Heart left ventricle (tissue), 16 donors: ENCODE data around the gene FLVCR2. TPM values are rescaled to one million over a fixed set of nuclear protein-coding genes. Genes with fewer than 3 reads are reported as not detected.
A peak's percentile ranks its signal among the peaks of the same experiment; 100 is the strongest.

Experiments
- ATAC-seq, 4 donors: fragments of 200-7000 bp; cut with Tn5 transposase; one replicate each; pipeline ENCODE4 v1.9.1; 2020 to 2022; ENCODE audit warnings: moderate library complexity in 4 of 4, mild to moderate bottlenecking in 3 of 4, moderate number of reproducible peaks in 1 of 4
- DNase-seq, 5 donors: peaks; one replicate each; pipeline ENCODE4 v3.0.0-alpha.2; 2020
- H3K27ac ChIP-seq, 12 donors: fragments of 200-600 bp; sonication (generic) in 4 of 12; one replicate each; pipeline versions ENCODE4 v1.5.0 to v1.8.0; 2016 to 2022; ENCODE audit warnings: mild to moderate bottlenecking in 2 of 12
- H3K27me3 ChIP-seq, 9 donors: fragments of 200-600 bp; sonication (generic) in 2 of 9; one replicate each; pipeline versions ENCODE4 v1.5.1 to v1.8.0; 2016 to 2022; ENCODE audit warnings: mild to moderate bottlenecking in 3 of 9
- H3K36me3 ChIP-seq, 9 donors: fragments of 200-600 bp; sonication (generic) in 2 of 9; one replicate each; pipeline versions ENCODE4 v1.5.0 to v1.8.0; 2018 to 2022; ENCODE audit warnings: mild to moderate bottlenecking in 2 of 9
- H3K4me1 ChIP-seq, 12 donors: fragments of 200-600 bp; sonication (generic) in 4 of 12; one replicate each; pipeline versions ENCODE4 v1.5.0 to v1.8.0; 2016 to 2022; ENCODE audit warnings: mild to moderate bottlenecking in 3 of 12
- H3K4me3 ChIP-seq, 12 donors: fragments of 200-600 bp; sonication (generic) in 4 of 12; one replicate each; pipeline versions ENCODE4 v1.5.0 to v1.8.0; 2017 to 2022; ENCODE audit warnings: mild to moderate bottlenecking in 9 of 12, moderate library complexity in 4 of 12
- H3K9me3 ChIP-seq, 12 donors: fragments of 200-600 bp; sonication (generic) in 4 of 12; one replicate each; pipeline versions ENCODE4 v1.5.0 to v1.8.0; 2016 to 2022; ENCODE audit warnings: mild to moderate bottlenecking in 1 of 12
- CTCF ChIP-seq, 12 donors: fragments of 200-600 bp; sonication (generic) in 4 of 12; IDR thresholded peaks; one replicate each; pipeline versions ENCODE4 v1.5.0 to v1.8.0; 2018 to 2022; ENCODE audit warnings: antibody characterized with exemption in 12 of 12, mild to moderate bottlenecking in 5 of 12
- POLR2A ChIP-seq, 2 donors: fragments of 450-650 bp; IDR thresholded peaks; one replicate each; pipeline ENCODE4 v1.6.1; 2017; ENCODE audit warnings: antibody characterized with exemption in 2 of 2, mild to moderate bottlenecking in 2 of 2, moderate library complexity in 2 of 2
- WGBS, 4 donors: extraction: QIAGEN DNeasy Blood & Tissue Kit in 2 of 4; methylation state at CpG; one replicate each; pipeline versions ENCODE4 v1.1.5 to v1.1.7; 2013 to 2018; 5-methylcytosine and 5-hydroxymethylcytosine counted together
- intact Hi-C, 10 donors: fragments of 100-400 bp; cut with DNase I; formaldehyde crosslinking; loops; one replicate each; pipeline versions ENCODE4 v1.11.1 to v1.14.2; 2022
- polyA plus RNA-seq, 2 donors: library from polyadenylated mRNA; stranded (reverse); fragments of 200-250 nt; gene quantifications; one replicate each; pipeline ENCODE4 v1.2.3, GENCODE V29; 2013
- total RNA-seq, 9 donors: library from RNA; depleted of rRNA in 2 of 9; stranded (reverse); fragments of >200 nt in 2 of 9; fragmentation: NEBNext Ultra II Directional in 3 of 9; extraction: Animal tissue kit (Norgen Biotek cat#: 25700) in 3 of 9; gene quantifications; one replicate each; pipeline versions ENCODE4 v1.1.0 to v1.2.4, GENCODE V29; 2016 to 2023
- donor health status: ischemic (EF 13 %, LVEDD 7.1; RV severe dilation, severe dysfunction).
- donor health status: healthy with polysubstance abuse.
- donor health status: DM: no; HTN: yes; CAD: no.
- donor health status: DM: no; HTN: no; CAD: no.
- donor health status: ischemic (EF 25% LVEDD 6.9; RV normal size, moderate dysfunction).
- donor health status: ischemic (EF 25% LVEDD 5.7; RV mildly dilated, moderate dysfunction).
- donor health status: healthy.
- donor health status: DM: yes; HTN: yes; CAD: no.
- donor health status: ischemic (EF 35%, LVEDD 5.7; RV mildly dilated, moderate dysfunction).
- donor health status: nonischemic (EF 11% LVEDD 7.7; RV severe dilation, severe dysfunction).
- donor health status: DM: yes; HTN: yes; CAD: no.
- donor health status: PGD.
- donor health status: ischemic (EF 29% LVEDD 5.4; RV normal size, mild dysfunction).
- donor health status: nonischemic (EF 23%, LVEDD 6.1; RV moderate dilation, normal function).

The FLVCR2 gene
- total and polyA plus RNA-seq, 11 donors, result 0.50 to 11.7 (median 1.6) TPM

- no peak overlapping the region for H3K4me3 ChIP-seq
- 56 to 76% (median 66%) methylated on average over 5 to 7 of the region's 7 CpGs for WGBS, 4 donors
- intact Hi-C loops, result no loop called here
- TF ChIP-seq CTCF (IDR thresholded peaks at IDR 0.05) (no peak), POLR2A (IDR thresholded peaks at IDR 0.05) (no peak)
- peaks cover 0 to 13% (median 0%) of the 10 kb centered on the region in 12 donors for H3K4me1 ChIP-seq
- ATAC-seq (no peak), DNase-seq (no peak)
- H3K36me3 ChIP-seq, result peaks cover 0 to 8% (median 0%) of the 10 kb centered on the region in 9 donors
- H3K9me3 ChIP-seq, result no peaks in the 10 kb centered on the region
- peak overlapping the region in 1 of 12 donors; percentile 30 for H3K27ac ChIP-seq
- H3K27me3 ChIP-seq, result peaks cover 0 to 10% (median 0%) of the 10 kb centered on the region in 9 donors
These were observed 29.9 kb upstream of the FLVCR2 start for GRCh38 chr14:75548544-75548943.

DNA sequence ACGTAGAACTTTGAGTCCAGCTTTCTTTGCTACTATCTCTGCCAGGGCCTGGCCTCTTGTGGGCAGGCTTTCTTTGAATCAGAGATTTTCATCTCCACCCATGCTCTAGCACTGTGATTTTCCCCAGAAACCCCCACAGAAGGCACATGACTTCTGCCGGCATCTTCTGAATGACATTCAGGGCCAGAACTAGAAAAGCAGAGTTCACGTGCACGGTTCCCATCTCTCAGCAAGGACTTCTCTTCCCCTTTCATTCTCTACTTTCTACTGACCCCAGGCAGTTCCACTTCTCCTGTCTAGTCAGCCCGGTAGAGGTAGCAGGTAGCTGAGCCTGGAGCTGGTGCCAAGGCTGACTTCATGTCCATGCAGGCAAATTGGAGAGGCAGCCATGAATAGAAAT lies 29.3 kb upstream of the FLVCR2 start:
- no peaks in the 10 kb centered on the region for H3K9me3 ChIP-seq
- 77 to 92% (median 87%) methylated on average over 5 of the region's 5 CpGs for WGBS, 4 donors
- peak overlapping the region in 1 of 12 donors; percentile 30 for H3K27ac ChIP-seq
- no peak overlapping the region for H3K4me3 ChIP-seq
- DNase-seq (no peak), ATAC-seq (no peak)
- no peak for TF ChIP-seq CTCF (IDR thresholded peaks at IDR 0.05)
- H3K4me1 ChIP-seq, result peaks cover 0 to 7% (median 0%) of the 10 kb centered on the region in 12 donors
- peaks cover 0 to 10% (median 0%) of the 10 kb centered on the region in 9 donors for H3K27me3 ChIP-seq
- intact Hi-C loops, result no loop called here
- H3K36me3 ChIP-seq, result peaks cover 0 to 8% (median 0%) of the 10 kb centered on the region in 9 donors

DNA sequence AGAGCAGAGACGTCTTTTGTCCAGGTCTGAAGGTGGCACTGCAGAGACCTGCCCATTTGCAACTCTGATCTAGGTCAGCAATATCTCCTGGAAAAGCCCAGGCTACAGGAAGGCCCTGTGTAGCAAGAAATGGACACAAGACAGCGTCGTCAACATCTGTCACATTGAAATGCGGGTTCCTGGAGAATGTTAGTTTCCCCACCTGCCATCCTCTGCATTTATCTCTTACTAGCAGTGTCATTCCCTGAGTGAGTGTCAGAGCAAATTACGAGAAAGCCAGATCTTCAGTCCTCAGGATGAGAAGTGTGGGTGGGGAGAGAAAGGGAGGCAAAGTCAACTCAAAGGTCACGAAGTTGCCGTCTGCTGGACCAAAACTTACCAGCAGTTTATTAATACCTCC lies 27.4 kb upstream of the FLVCR2 start:
- ATAC-seq (no peak), DNase-seq (no peak)
- no peak for TF ChIP-seq POLR2A (IDR thresholded peaks at IDR 0.05)
- no peak for TF ChIP-seq CTCF (IDR thresholded peaks at IDR 0.05)
- H3K27me3 ChIP-seq, result peaks cover 0 to 10% (median 0%) of the 10 kb centered on the region in 9 donors
- H3K4me1 ChIP-seq, result peaks cover 0 to 6% (median 0%) of the 10 kb centered on the region in 12 donors
- no peak overlapping the region for H3K27ac ChIP-seq
- no peaks in the 10 kb centered on the region for H3K9me3 ChIP-seq
- H3K36me3 ChIP-seq, result peaks cover 0 to 8% (median 0%) of the 10 kb centered on the region in 9 donors
- H3K4me3 ChIP-seq, result no peak overlapping the region
- intact Hi-C loops, result no loop called here
- WGBS, 4 donors, result 64 to 74% (median 71%) methylated on average over 7 of the region's 7 CpGs

- no peak overlapping the region for H3K27ac ChIP-seq
These were observed 25.3 kb upstream of the FLVCR2 start for GRCh38 chr14:75553157-75553556.

More at GRCh38 chr14:75553157-75553556, 25.3 kb upstream of the FLVCR2 start:
- Histone ChIP-seq H3K36me3 (no peaks in the 10 kb centered on the region), H3K4me1 (peaks cover 0 to 6% (median 0%) of the 10 kb centered on the region in 12 donors), H3K27me3 (peaks cover 0 to 10% (median 0%) of the 10 kb centered on the region in 9 donors), H3K9me3 (peaks cover 0 to 12% (median 0%) of the 10 kb centered on the region in 12 donors), H3K4me3 (no peak overlapping the region)
- ATAC-seq, result no peak
- intact Hi-C loops, result no loop called here
- TF ChIP-seq CTCF (IDR thresholded peaks at IDR 0.05), result no peak
- no peak for TF ChIP-seq POLR2A (IDR thresholded peaks at IDR 0.05)
- DNase-seq, result no peak
- WGBS, 4 donors, result 93 to 97% (median 94%) methylated on average over 6 of the region's 6 CpGs
